GF-D8 (cell line): ENCODE results near the gene C1R.
"Not testable (repeated sequence)": the region's sequence is repeated elsewhere in the genome, so short reads cannot be mapped to it uniquely, and the experiment has no call there.

Experiments
- DNase-seq: peaks from one replicate; lab custom pipeline; 2025; lab: John Stamatoyannopoulos, UW

C1R gene

DNA sequence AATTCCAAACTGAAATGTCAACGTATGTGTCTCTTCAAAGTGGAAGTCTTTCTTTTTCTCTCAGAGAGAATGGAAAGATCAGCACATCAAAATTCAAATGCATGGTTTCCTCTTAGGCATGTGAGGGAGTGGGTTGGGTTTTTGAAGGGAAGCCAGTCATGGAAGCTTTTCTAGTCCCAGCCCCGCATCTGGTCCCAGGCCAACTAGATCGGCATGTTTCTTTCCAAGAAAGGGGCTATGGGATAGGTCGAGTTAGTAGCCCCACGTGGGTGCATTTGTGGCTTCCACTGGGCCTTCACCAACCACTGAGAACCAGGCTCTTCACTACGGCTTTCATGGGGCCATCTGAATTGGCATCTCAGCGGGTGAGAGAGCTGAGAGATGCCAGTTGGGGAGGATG lies 25.1 kb downstream of the C1R start:
- DNase-seq = no peak

DNA sequence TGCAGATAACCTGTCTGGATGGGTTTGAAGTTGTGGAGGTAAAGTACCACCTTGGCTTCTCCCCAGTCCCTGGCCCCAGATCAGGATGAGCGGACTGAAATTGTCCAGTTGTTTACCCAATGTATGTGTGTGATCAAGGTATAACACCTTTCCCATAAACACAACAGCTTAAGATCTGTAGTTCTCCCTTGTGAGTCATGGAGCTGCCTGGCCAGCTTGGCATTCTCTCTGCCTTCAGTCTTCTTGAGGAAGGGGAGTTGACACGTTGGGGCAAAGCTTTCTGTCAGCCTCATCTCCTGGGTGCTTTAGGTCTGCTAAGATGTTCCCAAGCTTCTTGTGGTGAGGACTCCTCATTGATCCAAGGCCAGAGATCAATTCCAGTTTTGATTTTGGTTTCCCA lies 25.6 kb downstream of the C1R start:
- DNase-seq = no peak

DNA sequence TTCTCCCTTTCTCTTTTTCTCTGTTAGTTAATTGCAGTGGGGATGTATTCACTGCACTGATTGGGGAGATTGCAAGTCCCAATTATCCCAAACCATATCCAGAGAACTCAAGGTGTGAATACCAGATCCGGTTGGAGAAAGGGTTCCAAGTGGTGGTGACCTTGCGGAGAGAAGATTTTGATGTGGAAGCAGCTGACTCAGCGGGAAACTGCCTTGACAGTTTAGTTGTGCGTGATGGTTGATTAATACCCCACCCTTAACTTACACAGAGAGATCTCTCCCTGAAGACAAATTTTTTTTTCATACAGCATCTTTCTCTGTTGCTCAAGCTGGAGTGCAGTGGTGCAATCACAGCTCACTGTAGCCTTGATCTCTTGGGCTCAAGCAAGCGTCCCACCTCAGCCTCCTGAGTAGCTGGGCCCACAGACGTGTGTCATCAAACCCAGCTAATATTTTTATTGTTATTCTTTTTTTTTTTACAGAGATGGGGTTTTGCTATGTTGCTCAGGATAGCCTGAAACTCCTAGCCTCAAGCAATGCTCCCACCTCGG lies 27.1 kb downstream of the C1R start:
- no peak for DNase-seq

DNA sequence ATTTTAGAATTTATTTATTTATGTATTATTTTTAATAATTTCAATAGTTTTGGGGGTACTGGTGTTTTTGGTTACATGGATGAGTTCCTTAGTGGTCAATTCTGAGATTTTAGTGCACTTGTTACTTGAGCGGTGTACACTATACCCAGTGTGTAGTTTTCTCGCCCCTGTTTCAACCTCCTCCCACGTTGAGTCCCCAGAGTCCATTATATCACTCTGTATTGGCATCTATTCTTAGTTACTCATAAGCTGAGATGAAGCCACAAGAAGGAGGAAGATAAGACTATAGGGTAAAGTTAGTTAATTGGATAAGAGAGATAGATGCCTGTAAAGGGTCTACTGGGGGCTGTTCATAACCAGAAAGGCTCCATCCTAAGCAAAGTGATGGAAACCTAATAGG lies 27.7 kb downstream of the C1R start:
- DNase-seq = no peak

DNA sequence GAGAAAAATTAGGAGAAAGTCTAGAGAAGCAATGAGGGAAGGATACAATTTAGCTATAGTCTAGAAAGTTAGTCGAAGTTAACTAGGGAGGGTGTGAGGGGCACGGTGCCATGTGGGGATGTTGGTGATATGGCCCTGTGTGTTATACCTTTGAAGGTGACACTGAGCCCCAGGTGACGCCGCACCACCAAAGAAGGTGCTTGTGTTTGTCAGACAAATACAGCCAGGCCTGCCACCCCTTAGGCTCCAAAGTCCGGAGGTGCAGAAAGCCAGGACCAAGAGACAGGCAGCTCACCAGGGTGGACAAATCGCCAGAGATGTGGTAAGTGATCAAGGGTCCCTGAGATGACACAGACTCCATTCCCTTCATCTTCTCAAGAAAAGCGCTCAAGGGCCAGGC lies 30.6 kb downstream of the C1R start:
- DNase-seq = no peak

DNA sequence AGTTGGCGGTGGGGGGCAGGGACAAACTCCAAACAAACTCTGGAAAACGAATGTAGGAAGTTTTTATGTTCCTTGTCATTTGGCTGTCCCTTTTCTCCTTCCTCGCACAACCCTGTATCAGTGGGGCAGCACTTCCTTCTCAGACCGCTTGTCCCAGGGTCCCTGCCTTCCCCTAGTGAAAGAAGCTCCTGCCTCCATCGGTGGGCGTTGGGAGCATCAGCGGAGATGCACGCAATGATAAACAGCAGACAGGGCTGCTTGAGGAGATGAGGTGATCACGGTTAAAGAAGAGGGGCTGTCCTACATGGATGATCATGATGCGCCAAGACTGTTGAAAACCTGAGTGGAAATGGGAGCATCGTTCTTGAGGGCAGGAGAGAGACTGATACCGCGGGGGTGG lies 31.1 kb downstream of the C1R start:
- no peak for DNase-seq

DNA sequence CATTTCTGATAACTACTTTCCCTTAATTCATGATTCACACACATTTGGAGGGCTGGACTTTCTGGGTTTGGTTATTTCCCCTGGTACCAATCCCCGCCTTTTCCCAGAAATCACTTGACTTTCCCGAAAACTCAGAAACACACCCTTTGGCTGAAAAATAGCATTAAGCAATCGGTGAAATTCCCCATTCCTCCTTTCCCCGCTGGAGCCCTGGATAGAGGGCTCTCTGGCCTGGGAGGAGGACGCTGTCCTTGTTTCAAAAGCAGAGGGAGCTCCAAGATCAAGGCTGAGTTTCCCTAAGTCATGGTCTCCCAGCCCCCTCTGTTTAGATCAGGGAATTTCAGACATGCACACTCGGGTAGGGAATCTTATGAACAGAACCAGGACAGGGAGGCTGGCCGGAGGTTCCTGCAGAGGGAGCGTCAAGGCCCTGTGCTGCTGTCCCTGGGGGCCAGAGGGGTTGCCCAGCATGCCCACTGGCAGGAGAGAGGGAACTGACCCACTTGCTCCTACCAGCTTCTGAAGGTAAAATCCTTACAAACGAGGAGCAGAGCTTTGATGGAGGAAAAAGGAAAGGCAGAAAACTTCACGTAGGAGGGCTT lies 31.8 kb downstream of the C1R start, which contains the start of gene C1S:
Gene C1S (plus strand): TSS at position 366 of the 602 bp plus-strand sequence. CDS start 1,195 bp downstream, outside the sequence.
- no peak for DNase-seq

DNA sequence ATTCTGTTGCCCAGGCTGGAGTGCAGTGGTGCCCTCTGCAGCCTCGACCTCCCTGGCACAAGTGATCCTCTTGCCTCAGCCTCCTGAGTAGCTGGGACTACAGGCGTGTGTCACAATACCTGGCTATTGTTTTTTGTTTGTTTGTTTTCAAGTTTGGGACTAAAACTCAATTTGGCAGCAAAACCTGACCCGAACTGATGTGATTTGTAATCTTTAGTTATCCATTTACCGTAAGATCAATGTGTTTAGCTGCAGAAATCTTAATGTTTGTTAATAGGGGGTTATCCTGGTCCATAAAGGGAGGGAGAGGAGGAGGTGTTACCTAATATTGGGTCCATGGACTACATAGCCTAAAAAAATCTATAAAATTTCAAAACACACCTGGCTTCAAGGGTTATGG lies 32.5 kb downstream of the C1R start:
- no peak for DNase-seq

DNA sequence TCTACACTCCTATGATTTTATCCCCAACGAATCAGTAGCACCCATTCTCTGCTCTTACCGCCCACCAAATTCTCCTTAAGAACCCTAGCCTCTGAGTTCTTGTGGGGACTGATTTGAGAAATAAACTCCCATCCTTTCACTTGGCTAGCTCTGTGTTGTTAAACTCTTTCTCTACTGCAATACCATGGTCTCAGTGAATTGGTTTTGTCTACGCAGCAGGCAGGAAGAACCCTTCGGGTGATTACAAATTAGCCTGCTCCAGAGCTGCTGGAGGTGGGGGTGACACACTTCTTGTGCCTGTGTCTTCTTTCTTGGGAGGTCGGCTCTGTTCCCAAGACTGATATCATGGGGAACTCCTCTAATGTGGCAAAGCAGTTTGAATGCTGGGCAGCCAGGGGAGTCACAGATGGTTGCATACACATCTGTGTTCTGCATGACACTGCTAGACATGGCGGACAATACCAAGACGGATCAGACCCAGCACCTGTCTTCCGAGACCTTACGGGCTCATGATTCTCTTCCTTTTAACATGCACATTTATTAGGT lies 33.3 kb downstream of the C1R start:
- DNase-seq = no peak

DNA sequence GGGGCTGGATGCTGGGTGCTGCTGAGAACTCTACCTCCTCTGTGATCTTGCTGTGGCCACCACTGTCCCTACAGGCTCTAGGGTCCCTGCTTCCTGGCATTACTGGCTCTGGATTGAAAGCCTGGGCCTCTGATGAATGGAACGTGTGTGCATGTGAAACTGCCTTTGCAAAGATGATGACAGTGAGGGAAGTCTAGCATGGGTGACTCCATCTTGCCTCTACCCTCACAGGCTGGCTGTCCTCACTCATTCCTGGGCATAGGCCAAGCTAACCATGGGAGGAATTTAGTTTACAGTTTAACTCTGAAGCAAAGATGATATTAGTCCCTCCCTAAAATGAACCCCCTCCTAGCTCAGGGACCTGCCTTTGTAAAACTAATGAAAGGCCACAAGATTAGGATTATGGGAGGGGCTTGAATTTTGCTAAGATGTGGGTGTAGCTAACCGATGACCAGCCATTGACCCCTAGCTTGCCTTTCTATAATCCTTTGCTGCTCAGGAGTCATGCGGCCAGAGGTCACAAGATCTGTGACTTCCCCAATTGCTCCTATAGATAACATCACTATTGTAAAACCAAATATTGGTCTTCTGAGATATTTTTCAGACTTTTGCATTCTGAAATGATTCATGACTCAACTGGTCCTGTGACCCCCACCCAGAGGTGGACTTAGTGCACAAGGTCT lies 33.9 kb downstream of the C1R start:
- peak; percentile 23 for DNase-seq

DNA sequence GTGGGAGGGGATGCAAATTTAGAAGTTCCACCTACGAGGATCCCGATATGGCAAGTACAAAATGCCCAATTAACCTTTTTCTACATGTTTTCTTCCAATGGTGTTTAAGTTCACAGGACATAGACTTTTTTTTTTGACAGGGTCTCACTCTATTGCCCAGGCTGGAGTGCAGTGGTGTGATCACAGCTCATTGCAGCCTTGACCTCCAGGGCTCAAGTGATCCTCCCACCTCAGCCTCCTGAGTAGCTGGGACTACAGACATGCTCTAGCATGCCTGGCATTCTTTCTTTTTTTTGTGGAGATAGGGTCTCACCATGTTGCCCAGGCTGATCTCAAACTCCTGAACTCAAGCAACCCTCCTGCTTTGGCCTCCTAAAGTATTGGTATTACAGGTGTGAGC lies 36.5 kb downstream of the C1R start:
- not testable (repeated sequence) for DNase-seq

DNA sequence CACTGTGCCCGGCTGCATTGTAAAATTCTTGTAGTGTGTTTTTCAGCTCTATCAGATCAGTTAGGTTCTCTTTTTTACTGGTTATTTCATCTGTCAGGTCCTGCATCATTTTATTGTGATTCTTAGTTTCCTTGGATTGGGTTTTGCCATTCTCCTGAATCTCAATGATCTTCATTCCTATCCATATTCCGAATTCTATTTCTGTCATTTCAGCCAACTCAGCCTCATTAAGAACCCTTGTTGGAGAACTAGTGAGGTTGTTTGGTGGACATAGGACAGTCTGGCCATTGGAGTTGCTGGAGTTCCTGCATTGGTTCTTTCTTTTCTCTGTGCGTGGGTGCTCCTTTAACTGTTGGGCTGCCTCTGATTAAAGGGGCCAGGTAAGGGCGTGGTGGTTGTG lies 37.3 kb downstream of the C1R start:
- DNase-seq = no peak

DNA sequence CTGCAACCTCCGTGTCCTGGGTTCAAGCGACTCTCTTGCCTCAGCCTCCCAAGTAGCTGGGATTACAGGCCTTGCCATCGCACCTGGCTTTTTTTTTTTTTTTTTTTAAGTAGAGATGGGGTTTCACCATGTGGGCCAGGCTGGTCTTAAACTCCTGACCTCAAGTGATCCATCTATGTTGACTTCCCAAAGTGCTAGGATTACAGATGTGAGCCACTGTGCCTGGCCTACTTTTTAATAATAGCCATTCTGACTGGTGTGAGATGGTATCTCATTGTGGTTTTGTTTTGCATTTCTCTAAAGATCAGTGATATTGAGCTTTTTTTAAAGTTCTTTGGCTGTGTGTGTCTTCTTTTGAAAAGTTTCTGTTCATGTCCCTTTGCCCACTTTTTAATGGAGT lies 42.3 kb downstream of the C1R start:
- not testable (repeated sequence) for DNase-seq

DNA sequence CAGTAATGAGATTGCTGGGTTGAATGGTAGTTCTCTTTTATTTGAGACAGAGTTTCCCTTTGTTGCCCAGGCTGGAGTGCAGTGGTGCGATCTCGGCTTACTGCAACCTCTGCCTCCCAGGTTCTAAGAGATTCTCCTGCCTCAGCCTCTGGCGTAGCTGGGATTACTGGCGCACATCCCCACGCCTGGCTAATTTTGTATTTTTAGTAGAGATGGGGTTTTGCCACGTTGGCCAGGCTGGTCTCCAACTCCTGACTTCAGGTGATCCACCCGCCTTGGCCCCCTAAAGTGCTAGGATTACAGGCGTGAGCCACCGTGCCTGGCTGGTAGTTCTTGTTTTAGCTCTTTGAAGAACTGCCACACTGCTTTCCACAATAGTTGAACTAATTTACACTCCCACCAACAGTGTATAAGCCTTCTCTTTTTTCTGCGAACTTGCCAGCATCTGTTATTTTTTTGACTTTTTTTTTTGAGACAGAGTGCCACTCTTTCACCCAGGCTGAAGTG lies 42.7 kb downstream of the C1R start:
- not testable (repeated sequence) for DNase-seq

DNA sequence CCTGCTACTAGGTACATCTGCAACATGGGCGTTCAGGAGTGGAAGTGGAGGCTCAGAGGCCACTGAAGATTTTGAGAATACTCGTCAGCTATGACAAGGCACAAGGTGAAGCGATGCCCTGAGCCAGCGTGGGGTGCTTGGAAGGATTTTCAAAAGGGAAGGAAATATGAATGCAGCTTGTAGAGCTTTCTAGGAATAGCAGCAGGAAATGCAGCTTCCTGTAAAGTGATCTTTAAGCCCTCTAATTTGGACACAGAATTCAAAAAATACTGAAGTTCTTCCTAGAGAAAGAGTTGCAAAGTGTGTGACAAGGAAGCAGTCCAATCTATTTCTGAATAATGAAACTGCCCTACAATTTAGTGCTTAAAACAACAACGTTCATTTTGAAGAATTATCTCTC lies 44.9 kb downstream of the C1R start:
- peak; percentile 61 for DNase-seq

DNA sequence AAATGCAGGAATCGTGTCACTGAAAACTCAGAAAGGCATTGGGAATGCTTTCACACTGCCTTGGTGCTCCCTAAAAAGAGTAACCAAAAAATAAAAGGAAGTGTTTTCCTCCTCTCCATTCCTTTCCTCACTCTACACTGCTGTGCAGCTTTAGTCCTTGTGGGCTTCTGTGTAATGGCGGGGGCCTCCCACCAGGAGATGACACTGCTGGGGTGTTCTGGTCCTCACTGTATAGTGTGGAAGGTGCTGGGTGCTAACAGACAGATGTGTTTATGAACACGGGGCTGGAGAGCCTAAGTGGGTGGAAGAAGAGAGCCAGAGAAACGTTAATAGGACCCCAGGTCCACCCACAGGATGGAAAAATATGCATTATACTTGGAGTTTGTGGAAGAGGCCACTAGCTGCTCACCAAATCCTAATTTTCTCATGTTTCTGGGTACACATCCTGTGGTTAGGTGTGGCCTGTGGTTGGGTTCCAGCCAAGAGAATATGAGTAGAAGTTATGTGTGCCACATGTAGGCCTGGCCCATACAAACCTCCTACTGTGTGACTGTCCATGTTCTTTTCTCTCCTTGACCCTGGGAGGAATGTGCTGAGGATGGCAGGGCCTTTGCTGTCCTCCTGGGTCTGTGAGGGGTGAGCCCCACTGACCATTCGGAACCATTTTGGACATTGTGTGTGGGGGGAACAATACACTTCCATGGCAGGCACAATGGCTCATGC lies 45.7 kb downstream of the C1R start:
- no peak for DNase-seq

DNA sequence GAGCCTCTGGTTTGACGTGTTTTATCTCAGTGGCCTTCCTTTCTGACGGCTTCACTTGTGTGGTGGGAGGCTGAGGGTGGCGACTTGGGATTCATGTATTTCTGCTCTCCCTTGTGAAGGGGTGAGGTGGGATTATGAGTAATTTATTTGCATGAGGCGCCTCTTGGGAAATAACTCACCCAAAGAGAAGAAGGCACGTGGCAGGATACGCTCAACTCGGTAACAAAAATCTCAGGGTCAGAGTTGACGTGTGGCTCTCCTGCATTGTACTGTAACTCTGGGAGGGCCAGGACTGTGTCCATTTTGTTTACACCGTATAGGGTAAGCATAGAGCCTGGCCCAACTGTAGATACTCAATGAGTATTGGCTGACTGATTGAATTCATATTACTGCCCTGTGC lies 46.3 kb downstream of the C1R start:
- DNase-seq = no peak

DNA sequence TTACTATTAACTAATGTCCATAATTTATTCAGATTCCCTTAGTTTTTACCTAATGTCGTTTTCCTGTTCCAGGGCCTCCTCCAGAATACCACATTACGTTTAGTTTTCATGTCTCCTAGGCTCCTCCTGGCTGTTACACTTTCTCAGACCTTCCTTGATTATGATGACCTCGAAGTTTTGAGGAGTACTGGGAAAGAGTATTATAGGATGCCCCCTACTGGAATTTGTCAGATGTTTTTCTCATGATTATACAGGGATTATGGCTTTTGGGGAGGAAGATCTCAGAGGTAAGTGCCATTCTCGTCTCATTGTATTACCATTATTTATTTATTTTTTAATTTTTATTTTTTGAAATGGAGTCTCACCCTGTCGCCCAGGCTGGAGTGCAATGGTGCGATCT lies 49.4 kb downstream of the C1R start:
- peak; percentile 57 for DNase-seq

DNA sequence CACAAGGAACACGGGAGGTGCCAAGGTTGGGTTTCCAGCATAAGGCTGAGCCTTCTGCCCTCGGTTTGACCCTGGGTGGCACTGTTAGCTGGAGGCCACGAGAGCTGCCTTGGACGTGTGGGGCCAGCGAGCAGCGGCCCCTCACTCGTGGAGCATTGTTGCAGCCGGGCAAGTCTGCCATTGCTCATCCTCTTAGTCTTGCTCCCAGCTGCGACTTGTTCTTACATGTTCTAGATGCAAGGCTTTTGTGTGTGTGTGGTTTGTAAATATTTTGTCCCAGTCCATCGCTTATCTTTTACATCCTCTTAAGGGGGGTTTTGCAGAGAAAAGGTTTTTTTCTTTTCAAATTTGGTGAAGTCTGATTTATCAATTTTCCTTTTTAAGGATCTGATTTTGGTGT lies 52.8 kb downstream of the C1R start:
- no peak for DNase-seq

DNA sequence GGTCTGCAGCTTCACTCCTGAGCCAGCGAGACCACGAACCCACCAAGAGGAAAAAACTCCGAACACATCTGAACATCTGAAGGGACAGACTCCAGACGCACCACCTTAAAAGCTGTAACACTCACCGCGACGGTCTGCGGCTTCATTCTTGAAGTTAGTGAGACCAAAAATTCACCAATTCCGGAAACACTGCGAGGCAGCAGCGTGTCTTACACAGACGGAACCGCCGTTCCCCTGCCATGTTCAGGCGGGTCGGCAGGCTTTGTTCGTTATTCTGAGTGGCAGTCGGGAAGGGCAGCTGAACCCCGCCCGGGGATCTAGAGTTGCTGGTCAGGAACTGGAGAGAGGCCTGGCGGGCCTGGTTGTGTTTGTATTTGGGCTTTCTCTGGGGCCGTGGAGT lies 53.7 kb downstream of the C1R start:
- DNase-seq = no peak

DNA sequence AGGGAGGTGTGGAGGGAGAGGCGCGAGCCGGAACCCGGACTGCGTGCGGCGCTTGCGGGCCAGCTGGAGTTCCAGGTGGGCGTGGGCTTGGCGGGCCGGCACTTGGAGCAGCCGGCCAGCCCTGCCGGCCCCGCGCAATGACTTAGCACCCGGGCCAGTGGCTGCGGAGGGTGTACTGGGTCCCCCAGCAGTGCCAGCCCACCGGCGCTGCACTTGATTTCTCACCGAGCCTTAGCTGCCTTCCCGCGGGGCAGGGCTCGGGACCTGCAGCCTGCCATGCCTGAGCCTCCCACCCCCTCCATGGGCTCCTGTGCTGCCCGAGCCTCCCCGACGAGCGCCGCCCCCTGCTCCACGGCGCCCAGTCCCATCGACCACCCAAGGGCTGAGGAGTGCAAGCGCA lies 54.8 kb downstream of the C1R start:
- not testable (repeated sequence) for DNase-seq

DNA sequence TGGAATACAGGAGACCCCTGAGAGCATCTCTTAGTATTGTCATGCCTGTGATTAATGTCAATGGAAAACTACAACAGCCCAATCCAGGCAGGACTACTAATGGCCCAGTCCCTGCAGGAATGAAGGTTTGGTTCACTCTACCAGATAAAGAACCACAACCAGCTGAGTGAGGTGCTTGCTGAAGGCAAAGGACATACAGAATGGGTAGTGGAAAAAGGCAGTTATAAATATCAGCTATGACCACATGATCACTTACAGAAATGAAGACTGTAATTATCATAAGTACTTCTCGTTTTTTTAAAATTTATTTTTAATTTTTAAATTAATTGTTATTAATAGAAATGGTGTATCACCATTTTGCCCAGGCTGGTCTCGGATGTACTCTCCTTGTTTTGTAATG lies 56.8 kb downstream of the C1R start:
- no peak for DNase-seq

DNA sequence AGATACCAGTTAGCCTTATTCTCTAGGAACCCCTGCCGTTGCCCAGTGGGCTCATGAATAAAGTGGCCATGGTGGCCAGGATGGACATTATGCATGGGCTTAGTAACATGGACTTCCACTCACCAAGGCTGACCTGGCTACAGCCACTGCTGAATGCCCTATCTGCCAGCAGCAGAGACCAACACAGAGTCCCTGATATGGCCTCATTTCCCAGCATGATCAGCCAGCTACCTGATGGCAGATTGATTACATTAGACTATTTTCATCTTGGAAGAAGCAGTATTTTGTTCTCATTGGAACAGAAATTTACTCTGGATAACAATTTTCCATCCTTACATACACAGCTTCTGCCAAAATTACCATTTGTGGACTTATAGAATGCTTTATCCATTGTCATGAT lies 57.8 kb downstream of the C1R start:
- no peak for DNase-seq
